Ureter (tissue), 1 donor: ENCODE data around the gene SPTY2D1. TPM values are rescaled to one million over a fixed set of nuclear protein-coding genes. Genes with fewer than 3 reads are reported as not detected.
"Not testable (repeated sequence)": the region's sequence is repeated elsewhere in the genome, so short reads cannot be mapped to it uniquely, and the experiment has no call there.

ENCODE experiments used
- DNase-seq: peaks from one replicate; pipeline ENCODE4 v3.0.0-alpha.2; 2020; ENCODE audit warnings: low spot score
- total RNA-seq: library from RNA; stranded (reverse); gene quantifications from one replicate; pipeline ENCODE4 v1.2.4, GENCODE V29; 2023
- donor health status: DM: yes; HTN: yes; CAD: no.

SPTY2D1 gene
- total RNA-seq, 1 donor from 2014 or later: 17.7 TPM

DNA sequence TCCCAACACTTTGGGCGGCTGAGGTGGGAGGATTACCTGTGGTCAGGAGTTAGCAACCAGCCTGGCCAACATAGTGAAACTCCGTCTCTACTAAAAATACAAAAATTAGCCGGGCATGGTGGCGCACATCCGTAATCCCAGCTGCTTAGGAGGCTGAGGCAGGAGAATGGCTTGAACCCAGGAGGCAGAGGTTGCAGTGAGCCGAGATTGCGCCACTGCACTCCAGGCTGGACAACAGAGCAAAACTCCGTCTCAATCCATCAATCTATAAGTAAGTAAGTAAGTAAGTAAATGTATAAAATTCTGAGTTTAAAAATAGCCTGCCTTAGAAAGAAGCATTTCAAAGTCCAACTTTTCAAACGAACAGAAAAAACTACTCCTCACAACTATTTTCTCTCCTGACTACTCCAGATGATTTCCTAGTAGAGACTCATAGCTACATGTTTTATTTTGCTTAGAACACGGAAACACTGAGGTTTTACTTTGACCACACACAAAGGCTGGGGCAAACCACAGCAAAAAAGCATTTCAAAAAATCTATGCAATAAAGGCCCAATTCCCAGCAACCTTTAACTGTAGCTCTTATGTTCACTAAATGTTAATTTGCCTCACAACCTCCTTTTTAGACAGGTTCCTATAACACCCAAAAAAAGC is 16.3 kb downstream of the SPTY2D1 start:
- DNase-seq: no peak

DNA sequence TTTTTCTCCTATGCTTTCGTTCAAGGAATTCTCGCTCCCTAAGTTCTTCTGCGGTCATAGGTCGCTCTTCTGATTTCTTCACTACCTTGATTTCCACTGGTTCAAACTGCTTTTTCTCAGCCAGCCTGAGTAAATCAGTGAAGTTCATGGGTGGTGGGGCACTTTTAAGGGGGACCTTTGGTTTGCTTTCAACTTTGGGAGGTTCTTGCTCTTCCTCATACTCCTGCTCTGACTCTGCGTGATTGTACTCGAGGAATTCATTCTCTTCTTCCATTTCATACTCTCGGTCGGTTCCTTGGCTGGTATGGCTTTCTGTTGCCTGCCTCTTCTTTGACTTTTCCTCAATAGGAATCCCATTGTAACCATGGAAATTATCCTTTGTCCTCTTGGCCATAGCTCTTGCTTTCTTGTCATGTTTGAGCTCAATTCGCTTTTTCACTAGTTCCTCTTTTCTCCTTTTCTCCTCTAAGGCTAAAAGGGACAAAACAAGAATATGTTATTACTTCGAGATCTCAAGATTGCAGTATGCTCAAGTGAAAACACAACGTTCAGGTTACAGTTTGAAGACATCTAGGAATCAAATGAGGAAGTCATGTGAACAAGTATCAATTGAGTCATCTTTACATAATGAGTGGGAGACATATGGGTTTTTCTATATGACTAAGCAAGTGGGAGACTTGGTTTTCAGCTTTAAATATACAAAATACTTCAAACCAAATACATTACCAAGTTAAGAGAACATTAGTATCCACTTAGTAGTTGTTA is 18.3 kb downstream of the SPTY2D1 start:
- DNase-seq: no peak

DNA sequence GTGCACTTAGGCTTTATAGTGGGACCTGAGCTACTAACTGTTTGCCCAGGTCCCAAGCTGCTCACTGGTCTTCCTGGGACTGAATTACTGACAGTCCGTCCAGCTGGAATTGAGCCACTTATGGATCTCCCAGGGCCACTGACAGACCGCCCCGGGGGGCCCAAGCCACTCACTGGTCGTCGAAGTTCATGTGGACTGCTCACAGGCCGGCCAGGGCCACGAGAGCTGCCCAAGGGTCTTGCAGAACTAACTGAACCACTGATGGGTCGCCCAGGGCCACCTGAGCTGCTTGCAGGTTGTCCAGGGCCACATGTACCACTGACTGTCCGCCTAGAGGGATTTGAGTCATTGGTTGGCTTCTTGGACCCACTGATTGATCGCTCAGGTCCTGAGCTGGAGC is 19.5 kb downstream of the SPTY2D1 start:
- DNase-seq: no peak

DNA sequence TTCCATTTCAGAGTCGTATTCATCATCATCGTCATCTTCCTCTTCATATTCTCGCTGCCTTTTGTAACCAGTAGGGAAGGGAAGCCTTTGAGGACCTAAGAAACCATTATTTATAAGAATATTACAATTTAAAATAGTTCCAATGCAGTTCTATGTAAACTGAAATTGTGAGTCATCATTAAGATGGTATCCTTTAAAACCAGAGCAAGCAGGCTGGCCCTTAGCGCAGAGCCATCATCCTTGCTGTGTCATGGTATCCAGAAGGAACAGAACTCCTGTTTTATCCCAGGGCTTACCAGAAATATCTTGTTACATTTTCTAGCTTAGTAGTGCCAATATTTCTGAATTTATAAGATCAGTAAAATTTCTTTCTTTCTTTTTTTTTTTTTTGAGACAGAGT is 21.7 kb downstream of the SPTY2D1 start:
- no peak for DNase-seq

DNA sequence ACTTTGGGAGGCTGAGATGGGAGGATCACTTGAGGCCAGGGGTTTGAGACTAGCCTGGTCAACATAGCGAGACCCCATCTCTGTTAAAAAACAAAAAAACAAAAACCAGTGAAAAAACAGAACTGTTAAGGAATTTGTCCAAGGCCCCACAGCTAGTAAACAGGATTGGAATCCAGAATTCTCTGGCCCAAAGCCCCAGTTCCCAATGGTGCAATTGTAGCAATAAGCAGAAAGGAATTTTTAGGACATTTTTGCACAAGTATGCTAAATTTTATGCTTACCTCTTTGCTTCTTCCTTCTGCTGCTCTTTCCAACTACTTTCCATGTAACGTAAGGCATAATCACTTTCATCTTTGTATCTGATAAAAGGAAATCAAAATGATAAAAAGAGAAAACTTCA is 22.9 kb downstream of the SPTY2D1 start:
- DNase-seq: no peak

DNA sequence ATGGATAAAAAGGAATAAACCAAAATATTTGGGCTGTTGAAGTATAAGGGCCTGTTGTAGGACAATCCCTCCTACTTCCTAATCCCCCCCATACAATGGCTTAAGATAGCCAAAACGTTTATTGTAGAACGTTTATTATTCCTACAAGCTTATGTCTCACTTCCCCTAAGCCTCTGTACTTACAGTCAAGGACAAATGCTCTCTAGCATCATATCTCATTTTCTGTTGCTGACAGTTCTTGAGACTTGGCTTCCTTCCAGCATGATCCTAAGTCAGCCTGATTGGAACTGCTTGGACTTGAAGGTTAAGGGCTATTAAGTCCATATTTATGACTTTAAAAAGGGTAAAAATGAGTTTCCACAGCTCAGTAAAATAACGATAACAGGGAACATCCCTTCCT is 25.8 kb downstream of the SPTY2D1 start:
- no peak for DNase-seq

DNA sequence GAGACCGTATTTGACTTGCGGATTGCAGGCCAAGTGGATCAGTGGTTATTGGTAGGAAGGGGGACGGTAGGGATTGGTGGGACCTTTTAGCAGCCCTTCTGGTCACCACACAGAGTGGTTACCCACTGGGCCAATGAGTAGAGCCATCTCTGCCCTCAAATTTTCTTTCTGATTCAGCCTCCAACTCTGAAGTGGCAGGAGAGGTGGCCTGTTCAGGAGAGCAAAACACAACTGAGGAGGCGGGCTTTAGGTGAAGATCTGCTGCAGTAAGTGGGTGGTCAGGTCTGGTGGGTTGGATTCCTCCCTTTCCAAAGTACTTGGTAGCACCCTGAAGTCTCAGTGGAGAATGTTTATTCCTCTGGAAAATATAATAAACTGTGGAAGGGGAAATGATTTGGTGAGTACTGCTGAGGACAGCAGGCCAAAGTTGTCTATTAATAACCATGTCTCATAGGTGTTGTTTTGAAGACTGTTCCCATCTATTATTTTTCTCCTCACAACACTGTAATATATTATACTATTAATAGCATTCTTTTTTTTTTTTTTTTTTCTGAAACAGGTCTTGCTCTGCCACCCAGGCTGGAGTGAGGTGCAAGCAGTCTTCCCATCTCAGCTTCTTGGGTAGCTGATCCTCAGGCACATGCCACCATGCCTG is 33.1 kb downstream of the SPTY2D1 start:
- no peak for DNase-seq

DNA sequence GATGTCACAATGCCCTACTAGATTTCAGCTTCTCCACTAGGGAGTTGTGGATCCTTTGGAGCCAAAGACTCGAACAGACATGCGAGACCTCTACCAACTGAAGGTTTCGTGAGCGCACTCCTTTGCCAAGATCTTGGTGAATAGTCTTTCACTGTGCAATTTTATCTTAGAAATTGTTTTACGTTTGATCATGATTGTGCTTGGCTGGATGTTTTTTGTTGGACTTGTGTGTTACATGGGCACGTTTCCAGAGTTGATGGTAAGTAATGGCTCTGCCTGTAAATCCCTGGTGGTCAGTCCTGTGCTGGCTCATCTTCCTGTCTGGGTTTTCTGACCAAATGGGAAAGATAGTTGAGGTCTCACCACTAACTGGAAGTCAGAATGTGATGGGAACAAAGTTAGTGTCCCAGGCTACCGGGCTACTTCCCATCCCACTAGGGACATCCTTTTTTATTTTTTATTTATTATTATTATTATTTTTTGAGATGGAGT is 34.4 kb downstream of the SPTY2D1 start, which contains the start of gene MISFA:
TSS of gene MISFA (plus strand) at position 51 of the 492 bp plus-strand sequence. CDS start at position 191, 140 bp downstream.
- no peak for DNase-seq

DNA sequence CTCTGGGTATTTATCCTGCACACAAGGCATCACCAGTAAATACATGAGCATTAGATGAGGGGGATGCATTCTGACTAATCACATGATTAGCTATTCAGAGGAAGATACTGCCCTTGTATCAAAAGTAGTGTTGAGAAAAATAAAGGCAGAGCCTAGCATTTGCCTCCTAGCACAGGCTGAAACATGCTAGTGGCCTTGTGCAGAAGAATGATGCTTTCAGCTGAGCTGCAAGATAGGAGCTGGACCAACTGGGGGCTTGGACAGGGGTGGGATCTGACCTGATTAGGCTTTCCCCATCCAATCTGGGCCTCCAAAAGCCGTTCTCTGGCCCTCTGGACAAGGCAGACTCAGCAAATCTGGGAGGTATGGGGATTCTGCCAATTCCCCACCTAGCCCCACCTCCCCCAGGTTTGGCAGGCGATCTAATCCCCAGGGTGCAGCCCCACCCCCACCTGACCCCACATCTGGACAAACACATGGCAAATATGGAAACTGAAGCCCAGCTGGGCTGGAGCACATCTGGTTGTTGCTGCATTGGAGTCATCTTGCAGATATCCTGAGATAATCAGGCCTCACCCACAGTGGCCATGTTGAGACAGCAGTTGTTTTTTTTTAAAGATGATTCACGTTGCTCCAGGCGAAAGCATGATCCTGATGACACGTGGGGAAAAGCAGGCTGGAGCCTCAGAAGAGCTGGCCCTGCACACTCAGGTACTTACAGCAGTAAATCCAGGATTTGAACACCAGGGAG is 39.0 kb downstream of the SPTY2D1 start:
- no peak for DNase-seq

DNA sequence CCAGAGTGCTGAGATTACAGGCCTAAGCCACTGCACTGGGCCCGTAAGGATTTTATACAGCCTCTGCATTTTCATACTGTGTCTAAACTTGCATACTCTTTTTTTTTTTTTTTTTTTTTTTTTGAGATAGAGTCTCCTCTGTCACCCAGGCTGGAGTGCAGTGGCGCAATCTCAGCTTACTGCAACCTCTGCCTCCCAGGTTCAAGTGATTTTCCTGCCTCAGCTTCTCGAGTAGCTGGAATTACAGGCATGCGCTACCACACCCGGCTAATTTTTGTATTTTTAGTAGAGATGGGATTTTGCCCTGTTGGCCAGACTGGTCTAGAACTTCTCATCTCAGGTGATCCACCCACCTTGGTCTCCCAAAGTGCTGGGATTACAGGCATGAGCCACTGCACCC is 40.1 kb downstream of the SPTY2D1 start:
- not testable (repeated sequence) for DNase-seq

DNA sequence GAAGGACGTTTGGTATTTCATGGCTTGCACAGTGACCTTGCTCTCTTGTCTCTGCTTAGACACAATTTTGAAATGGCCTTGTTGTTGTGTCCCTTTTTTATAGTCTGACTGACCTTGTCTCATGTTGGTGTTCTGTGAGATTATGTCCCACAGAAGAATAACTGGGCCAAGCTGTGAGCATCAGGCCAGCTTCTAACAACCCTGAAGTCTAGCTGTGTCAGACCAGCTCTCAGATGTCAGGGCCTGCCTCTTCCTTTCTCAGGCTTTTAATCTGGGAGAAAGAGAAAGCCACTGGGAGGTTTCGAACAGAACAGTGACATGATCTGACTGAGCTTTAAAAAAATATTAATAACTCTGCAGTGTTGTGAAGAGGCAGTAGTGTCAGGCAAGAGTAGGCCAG is 43.6 kb downstream of the SPTY2D1 start:
- DNase-seq: no peak

DNA sequence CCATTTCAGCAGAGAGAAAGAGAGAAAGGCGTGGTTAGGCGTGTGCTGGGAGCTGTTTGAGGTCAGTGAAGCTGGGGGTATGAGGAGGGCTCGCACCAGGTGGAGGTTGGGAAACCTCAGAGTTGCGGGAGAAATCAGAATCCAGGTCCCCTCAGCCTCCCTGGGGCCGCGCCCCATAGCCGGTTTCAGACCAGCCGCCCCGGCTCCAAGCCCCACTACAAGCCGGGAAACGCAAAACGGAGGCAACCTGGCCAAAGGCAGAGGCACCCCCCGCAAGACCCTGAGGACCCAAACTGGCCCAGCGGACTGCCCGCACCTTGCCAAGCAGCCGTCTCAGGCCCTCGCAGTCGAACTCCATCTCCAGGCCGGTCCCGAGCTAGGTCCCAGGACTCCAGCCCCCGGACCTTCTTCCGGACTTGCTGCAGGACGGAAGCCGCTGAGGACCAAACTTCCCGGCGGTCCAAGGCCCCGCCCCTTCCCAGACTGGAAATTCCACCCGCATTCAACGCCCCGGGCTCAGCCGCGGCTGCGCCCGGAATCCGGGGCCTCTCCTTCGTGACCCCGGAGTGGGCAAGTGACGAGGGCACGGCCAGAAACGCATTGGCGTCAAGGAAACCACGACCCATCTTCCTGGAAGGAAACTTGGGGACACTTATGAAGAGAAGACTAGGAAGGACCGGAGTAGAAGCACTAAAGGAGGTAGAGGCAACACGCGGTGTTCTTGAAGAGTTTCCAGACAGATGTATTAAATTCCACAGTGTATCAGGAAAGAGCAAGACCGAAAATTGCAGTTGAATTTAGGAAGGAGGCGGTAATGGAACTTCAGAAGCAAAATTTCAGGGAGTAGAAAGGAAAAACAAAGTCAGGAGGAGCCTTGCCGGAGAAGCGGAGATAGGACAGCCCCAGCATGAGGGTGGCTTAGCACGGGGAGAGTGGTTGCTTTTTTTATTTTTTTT is 45.6 kb downstream of the SPTY2D1 start, which contains the start of gene UEVLD:
TSS of gene UEVLD (minus strand) at position 438 of the 956 bp plus-strand sequence. CDS start at position 358, 80 bp downstream.
- peak; percentile 90 for DNase-seq

DNA sequence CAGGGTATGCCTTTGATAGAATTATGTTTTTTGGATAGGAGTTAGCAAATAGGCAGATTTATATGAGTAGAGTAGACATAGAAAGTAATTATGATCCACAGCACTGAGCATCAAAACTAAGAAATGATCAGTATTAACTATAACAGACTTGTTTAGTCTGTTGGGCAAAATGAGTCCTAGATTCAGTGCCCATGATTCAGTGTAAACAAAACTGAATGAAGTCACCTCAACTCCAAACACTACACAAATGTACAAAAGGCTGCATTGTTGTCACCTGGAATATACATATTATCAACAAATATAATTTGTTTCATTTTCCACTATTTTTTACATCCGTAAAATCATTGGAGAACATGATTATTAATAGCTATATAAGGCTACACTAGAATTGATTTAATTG is 52.3 kb downstream of the SPTY2D1 start:
- no peak for DNase-seq

DNA sequence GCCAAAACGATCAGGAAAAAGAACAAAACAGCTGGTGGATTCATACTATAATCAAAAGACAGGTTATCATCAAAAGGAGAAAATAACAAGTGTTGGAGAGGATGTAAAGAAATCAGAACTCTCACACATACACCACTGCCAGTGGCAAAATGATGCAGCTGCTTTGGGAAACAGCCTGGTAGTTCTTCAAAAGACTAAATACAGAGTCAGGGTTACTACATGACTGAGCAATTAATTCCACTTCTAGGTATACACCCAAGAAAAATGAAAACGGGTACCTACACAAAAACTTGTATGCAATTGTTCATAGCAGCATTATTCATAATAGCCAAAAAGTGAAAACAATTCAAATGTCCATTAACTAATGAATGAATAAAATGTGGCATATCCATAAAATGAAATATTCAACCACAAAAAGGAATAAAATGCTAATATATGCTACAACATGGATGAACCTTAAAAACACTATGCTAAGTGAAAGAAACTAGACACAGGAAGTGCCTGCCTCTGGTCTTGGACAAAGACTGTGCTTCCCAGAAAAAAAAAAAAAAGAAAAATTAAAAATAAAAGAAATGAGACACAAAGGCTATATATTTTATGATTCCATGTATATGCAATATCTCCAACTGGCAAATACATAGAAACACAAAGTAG is 53.9 kb downstream of the SPTY2D1 start:
- DNase-seq: no peak

DNA sequence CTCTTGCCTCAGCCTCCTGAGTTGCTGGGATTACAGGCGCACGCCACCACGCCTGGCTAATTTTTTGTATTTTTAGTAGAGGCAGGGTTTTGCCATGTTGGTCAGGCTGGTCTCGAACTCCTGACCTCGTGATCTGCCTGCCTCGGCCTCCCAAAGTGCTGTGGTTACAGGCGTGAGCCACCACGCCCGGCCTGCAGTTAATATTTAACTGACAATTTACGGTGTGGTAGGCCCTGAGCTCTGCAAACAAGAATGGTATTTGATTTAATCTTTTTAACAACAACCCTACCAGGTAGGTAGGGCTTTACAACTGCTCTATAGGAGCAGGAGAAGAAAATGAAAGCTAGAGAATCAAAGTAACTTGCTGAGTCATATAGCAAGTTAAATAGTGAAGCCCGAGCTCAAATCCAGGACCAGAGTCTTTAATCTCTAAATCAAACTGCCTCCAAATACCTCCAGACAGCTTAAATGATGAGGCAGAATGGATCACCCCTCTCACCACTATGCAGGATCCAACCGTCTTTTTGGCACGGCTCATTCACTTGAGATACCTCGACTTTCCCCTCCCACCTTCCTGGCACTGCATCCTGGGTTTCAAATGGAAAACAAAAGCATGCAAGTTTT is 55.1 kb downstream of the SPTY2D1 start:
- peak; percentile 58 for DNase-seq

DNA sequence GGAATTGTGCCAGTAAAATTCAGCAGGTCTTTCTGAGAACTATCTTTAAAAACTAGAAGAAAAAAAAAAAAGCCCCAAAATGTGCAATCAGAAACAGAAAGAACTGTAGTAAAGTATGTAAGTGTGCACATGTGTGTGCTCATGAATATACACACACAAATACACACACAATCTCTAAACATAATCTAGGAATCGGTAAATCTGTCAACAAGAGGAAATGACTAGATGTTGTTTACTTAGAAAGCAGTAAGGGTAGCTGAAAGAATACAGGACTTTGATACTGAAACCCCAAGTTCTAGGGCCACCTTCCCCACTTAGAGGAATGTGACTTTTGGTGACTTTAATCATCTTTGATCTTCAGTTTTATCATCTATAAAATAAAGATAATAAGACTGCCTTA is 58.8 kb downstream of the SPTY2D1 start:
- DNase-seq: no peak

DNA sequence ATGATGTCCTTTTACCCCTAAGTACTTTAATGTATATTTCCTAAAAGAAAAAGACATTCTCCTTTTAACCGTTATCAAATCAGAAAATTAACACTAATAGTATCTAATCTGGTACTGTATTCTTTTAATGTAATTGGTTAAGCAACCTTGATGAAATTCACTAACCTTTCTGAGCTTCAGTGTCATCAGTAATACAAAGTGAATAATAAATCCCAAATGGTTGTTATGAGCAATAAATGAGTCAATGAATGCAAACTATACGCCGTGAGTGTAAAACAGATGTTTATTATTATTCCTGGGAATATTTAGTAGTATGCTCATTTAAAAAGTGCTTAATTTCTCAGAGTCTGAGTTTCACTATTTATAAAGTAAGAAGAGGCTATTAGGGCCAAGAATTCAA is 67.1 kb downstream of the SPTY2D1 start:
- no peak for DNase-seq

DNA sequence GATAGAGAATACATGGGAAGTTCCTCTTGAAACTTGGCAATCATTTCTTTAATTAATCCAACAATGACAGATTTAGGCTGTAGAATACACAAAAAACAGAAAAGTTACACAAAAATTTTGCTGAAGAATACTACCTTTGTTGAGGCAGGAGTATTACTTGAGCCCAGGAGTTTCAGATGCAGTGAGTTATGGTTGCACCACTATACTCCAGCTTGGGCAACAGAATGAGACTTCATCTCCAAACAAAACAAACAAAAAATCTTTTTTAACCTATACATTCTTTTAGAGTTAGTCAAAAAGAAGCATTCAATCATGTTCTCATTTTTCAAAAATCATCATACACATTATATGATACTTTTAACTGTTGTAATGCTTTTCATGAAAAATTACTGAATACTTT is 67.7 kb downstream of the SPTY2D1 start:
- no peak for DNase-seq

DNA sequence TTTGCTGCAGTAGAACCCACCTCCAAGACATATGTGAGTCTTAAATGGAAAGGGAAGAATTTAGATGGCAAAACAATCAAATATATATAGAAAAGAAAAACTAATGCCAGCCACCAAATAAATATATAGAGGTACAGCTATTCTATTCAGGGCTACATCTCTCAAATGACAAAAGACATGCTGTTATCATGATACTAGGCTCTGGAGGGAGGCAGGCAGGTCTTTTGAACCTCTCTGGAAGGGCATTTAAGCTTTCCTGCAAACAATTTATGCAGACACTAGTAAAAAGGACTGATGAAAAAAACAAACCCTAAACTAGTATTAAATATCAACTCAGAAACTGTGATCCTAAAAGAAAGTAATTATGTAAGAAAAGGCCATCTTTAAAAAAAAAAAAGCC is 70.0 kb downstream of the SPTY2D1 start:
- no peak for DNase-seq
